Stimulated activated CD4-positive, alpha-beta T cell treated with anti-CD3 and anti-CD28 coated beads, Interleukin-1b, Interleukin-23, amount 100 ng/mL, for 48 hours (primary cell): Measurements from ENCODE around the gene RYR1.
A peak's percentile ranks its signal among the peaks of the same experiment; 100 is the strongest.
"Not testable (repeated sequence)": the region's sequence is repeated elsewhere in the genome, so short reads cannot be mapped to it uniquely, and the experiment has no call there.

ENCODE experiments used
- DNase-seq: peaks from one replicate; pipeline ENCODE4 v3.0.0-alpha.2; 2020

Gene RYR1

DNA sequence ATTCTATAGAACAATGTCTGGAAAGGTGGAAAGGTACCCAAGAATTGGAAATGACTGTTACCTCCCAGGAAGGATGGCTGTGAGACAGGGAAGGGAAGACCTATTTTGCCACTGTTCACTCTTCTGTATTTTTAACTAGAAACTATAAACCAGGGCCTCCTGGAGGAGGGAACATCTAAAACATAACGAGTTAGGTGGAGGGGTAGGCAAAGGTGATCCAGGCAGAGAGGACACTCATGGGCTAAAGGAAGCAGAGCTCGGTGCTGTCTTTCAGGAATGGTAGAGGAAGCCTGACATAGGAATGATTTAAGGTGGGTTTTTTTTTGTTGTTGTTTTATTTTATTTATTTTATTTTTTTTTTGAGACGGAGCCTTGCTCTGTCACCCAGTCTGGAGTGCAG is 191.3 kb downstream of the RYR1 start:
- DNase-seq = no peak

DNA sequence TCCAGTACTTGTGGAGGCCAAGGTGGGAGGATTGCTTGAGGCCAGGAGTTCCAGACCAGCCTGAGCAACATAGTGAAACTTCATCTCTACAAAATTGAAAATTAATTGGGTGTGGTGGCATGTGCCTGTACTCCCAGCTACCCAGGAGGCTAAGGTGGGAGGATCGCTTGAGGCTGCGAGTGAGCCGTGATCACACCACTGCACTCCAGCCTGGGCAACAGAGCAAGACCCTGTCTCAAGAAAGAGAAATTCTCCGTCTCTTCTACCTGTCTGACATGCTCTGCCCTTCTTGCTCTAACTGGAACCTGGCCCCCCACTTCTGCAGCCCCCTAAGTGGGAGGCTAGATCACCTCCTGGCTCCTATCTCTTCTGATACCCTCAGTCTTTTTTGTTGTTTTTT is 192.9 kb downstream of the RYR1 start:
- DNase-seq = no peak

GRCh38 chr19:38629568-38629967 is 196.1 kb downstream of the RYR1 start:
- DNase-seq = no peak

- not testable (repeated sequence) for DNase-seq
Measured at GRCh38 chr19:38631301-38631700, 197.8 kb downstream of the RYR1 start.

GRCh38 chr19:38631811-38632475 is 198.5 kb downstream of the RYR1 start:
- DNase-seq = not testable (repeated sequence)

DNA sequence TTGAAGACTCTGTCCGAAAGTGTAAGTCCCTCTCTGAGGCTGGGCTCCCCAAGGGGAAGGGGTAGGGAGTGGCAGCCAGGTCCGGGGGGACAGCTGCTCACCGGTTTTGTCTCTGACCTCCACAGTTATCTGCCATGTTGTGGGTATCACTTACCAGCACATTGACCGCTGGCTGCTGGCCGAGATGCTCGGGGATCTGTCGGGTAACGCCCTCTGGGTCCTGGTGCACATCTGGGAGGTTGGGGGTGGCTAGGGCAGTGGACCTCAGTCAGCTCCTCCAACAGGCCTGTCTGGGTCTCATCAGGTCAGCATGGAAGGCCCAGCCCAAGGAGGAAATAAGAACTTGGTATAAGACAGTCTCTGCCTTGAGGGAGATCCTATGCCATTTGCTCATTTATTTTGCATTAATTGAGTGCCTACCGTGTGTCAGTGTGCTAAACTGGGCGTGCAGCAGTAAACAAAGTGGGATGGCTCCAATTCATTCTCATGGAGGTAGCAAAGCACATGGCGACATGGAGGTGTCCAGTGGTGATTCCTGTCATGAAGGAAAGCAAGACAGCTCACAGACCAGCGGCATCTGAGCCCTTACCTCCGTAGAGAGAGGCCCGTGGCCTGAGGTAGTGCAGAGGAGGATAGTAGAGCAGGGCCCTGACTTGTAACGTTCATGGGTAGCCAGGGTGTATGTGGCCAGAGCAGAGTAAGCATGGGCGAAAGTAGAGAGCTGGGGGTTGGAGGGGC is 199.2 kb downstream of the RYR1 start:
- DNase-seq = no peak

DNA sequence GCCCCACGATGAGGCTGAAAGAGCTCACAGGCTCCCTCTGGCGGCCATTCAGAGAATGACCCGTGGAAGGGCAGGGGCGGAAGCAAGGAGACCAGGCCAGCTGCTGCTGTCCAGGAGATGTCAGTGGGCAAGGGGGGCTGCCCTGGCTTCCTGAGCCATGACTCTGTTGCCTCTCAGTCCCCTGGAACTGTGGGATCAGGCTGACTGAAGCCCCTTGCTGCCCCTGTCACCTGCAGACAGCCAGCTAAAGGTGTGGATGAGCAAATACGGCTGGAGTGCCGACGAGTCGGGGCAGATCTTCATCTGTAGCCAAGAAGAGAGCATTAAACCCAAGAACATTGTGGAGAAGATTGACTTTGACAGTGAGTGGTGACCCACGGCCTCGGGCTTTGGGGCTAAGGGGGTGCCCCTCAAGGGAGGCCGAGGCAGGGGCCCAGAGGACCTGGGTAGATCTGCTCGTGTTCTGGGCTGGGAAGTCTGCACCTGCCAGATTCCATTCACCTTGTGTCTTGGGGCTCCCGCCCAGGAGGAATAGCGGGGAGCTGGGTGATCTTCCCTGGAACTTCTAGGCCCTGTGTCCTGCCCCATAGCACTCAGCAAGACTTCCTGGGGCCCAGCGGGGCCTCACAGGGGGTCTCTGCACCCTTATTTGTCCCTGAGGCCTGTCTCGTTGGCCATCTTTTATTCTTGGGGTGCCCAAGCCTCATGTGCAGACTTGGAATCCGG is 201.4 kb downstream of the RYR1 start:
- peak; percentile 65 for DNase-seq

GRCh38 chr19:38635483-38636399 is 202.2 kb downstream of the RYR1 start:
- DNase-seq = no peak
